ENCODE data around the gene AACS.

GRCh38 chr12:125093681-125094330 lies 28.6 kb downstream of the AACS start:
- TF ChIP-seq POLR2A (IDR thresholded peaks at IDR 0.05) (no peak), EP300 (IDR thresholded peaks at IDR 0.05) (no peak)
